Coronary artery (tissue), 2 donors: ENCODE results near the gene SLC2A6.

Experiments used
- DNase-seq: peaks from one replicate; pipeline ENCODE4 v3.0.0-alpha.2; 2017; ENCODE audit warnings: low spot score
- H3K27ac ChIP-seq, 2 donors: fragments of 200-600 bp; sonication (generic); one replicate each; pipeline ENCODE4 v1.5.1; 2016 to 2019
- H3K4me3 ChIP-seq: fragments of 200-600 bp; sonication (generic); 2 replicates; pipeline ENCODE4 v1.5.1; 2016; ENCODE audit warnings: mild to moderate bottlenecking, moderate library complexity
- TF ChIP-seq, protein P1 (sequence below): fragments of 200-600 bp; sonication (generic); IDR thresholded peaks from one replicate; pipeline ENCODE4 v1.5.1; 2019; ENCODE audit warnings: antibody characterized with exemption

Gene SLC2A6

DNA sequence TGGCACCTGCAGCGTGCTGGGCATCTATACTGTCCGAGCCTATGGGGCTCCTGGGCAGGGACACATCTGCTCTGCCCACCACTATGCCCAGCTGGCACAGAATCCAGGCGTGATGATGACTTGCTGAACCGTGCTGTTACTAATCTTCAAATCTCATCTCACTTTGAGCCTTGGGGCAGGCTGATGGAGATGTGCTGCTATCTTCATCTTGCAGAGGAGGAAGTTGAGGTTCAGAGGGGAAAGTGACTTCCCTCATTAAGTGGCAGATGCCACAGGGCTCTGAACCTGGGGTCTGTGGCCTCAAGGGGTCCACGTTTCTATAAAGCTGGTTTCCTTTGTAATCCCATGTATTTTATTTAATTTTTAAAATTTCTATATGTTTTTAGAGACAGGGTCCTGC, 4.7 kb downstream of the SLC2A6 start:
- Histone ChIP-seq H3K4me3 (no peak overlapping the region), H3K27ac (no peak overlapping the region)
- TF ChIP-seq, protein P1, sequence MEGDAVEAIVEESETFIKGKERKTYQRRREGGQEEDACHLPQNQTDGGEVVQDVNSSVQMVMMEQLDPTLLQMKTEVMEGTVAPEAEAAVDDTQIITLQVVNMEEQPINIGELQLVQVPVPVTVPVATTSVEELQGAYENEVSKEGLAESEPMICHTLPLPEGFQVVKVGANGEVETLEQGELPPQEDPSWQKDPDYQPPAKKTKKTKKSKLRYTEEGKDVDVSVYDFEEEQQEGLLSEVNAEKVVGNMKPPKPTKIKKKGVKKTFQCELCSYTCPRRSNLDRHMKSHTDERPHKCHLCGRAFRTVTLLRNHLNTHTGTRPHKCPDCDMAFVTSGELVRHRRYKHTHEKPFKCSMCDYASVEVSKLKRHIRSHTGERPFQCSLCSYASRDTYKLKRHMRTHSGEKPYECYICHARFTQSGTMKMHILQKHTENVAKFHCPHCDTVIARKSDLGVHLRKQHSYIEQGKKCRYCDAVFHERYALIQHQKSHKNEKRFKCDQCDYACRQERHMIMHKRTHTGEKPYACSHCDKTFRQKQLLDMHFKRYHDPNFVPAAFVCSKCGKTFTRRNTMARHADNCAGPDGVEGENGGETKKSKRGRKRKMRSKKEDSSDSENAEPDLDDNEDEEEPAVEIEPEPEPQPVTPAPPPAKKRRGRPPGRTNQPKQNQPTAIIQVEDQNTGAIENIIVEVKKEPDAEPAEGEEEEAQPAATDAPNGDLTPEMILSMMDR: no peak
- DNase-seq: no peak

DNA sequence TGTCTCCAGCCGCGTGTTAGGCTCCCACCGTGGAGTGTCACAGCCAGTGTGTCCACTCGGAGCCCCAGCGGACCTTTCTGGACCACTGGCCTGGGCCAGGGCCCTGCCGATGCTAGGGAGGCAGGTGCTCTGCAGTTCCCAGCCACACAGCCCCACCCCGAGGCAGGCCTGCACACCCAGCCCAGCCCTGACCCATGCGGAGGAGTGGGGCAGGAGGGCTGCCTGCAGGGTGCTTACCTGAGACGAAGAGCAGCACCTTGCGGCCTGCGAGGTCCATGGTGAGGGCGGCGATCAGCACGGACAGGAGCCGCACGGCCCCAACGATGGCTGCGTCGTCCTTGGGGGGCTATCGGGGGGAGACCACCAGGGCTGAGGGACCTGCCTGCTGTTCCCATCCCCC, 5.2 kb downstream of the SLC2A6 start:
- Histone ChIP-seq H3K4me3 (no peak overlapping the region), H3K27ac (no peak overlapping the region)
- TF ChIP-seq, protein P1: no peak
- no peak for DNase-seq

DNA sequence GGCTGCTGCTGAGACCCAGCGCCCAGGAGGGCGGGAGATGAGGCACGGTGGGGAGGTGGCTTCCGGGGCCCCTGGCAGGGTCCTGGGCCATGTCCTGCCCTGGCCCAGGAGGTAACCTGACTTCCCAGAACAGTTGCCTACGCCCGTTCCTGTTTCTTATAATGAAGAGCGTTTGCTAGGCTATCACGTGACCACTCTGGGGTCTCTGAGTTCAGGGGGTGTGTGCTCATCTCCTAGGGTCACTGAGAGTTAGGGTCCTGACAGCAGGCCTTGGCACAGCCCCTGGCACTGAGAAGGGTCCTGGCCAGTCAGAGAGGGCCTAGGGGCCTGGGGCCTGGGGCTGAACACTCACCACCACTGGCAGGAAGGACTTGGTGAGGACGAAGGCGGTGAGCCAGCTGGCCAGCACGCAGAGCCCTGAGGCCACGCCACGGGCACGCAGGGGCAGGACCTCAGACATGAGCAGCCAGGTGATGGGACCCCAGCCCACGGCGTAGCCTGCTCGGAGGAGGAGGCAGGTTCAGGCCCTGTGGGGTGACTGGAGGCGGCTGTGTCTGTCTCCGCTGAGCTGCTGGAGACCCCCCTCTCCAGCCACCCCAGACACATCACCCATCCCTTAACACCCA, 6.0 kb downstream of the SLC2A6 start:
- DNase-seq: no peak
- no peak overlapping the region for H3K4me3 ChIP-seq
- TF ChIP-seq, protein P1: no peak
- H3K27ac ChIP-seq: no peak overlapping the region

DNA sequence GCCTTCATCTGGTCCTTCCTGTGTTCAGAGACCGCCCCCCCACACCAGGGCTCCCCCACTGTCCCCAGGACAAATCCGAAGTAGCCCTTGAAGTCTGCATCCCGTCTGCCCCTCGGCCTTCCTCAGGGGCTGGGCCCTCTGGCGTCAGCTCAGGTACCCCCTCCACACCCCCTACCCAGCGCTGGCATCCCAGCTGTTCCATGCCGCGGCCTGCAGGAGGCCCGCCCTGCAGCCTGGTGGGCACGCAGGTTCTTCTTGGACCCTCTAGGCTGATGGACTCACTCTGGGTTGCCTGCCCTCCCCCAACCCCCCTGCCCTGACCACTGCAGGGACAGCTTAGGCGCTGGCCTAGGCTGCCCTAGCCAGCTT, 6.6 kb downstream of the SLC2A6 start:
- H3K4me3 ChIP-seq: no peak overlapping the region
- DNase-seq: no peak
- TF ChIP-seq, protein P1: no peak
- no peak overlapping the region for H3K27ac ChIP-seq

DNA sequence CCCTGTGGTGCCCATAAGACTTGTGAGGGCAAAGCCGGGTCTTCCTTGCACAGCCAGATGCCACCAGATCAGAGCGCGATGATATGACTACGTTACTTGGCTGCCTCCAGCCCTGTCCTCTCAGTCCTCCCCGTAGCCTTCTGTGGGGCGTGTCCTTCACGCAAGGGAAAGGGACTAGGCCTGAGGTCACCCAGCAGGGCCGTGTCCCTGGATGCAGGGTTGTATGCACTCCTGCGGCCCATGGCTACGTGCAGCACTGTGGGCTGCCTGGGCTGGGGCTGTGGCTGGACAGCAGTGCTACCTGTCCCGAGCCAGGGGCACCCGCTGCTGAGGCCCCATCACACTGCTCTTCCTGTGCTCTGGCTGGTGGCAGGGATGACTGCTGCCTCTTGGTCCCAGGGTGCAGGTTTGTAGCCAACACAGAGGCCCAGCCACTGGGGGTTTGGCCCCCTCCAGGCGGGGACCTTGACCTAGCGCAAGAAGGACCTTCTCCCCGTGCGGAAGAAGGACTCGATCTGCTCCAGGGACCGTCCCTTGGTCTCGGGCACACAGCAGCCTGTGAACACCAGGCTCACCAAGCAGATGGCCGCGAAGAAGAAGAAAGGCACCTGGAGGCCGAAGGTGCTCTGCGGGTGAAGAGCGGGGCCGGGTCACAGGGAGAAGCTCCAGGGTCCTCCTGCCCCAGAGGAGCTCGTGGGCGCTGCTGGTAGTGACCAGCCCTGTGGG, 7.2 kb downstream of the SLC2A6 start:
- H3K27ac ChIP-seq: no peak overlapping the region
- no peak for DNase-seq

DNA sequence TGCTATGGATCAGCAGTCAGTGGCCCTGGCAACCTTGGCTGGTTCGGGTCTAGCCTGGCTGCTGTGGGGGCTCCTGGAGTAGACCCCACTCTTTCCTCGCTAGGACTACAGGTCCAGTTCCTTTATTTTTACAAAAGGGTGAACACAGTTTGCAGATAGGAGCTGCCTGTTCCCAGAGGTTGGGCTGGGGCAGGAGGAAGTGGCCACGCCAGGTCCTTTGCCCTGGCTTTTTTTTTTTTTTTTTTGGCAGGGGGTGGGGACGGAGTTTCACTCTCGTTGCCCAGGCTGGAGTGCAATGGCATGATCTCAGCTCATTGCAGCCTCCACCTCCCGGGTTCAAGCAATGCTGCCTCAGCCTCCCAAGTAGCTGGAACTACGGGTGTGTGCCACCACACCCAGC, 7.9 kb downstream of the SLC2A6 start:
- DNase-seq: no peak
- Histone ChIP-seq H3K4me3 (no peak overlapping the region), H3K27ac (no peak overlapping the region)
- TF ChIP-seq, protein P1: no peak

More for the DNA sequence above, 7.2 kb downstream of the SLC2A6 start:
- no peak overlapping the region for H3K4me3 ChIP-seq
- TF ChIP-seq, protein P1: no peak

DNA sequence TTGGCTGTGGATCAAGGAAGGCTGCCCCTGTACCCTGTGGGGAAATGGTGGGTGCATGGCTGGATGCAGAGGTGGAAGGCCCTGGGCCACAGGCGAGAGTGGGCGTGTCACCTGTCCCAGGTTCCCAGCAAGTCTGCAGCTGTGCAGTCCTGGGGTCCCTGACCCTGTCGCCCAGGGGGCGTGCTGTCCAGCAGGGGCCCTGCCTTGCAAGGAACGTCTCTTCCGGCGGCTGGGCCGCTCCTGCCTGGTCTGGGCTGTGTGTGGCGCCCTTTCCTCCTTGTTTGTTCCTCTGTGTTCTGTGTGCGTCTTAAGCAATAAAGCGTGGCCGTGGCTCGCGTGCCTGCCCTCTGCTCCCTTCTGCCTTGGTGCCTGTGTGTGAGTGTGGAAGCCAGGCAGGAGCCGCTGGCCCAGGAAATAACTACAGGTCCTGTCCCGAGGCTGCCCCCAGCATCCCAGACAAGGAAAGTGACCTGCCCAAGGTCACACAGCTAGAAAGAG, 8.4 kb downstream of the SLC2A6 start:
- DNase-seq: no peak
- no peak overlapping the region for H3K27ac ChIP-seq
- TF ChIP-seq, protein P1: no peak
- no peak overlapping the region for H3K4me3 ChIP-seq
